ENCODE data around the gene EFNB2. TPM values are rescaled to one million over a fixed set of nuclear protein-coding genes. Genes with fewer than 3 reads are reported as not detected.

The EFNB2 gene
- total and polyA plus RNA-seq, 9 of the 15 experiments (the other 6 are each of a cell fraction or from before 2014, with no cell fraction given), result 0.01 to 0.29 (median 0.18) TPM

DNA sequence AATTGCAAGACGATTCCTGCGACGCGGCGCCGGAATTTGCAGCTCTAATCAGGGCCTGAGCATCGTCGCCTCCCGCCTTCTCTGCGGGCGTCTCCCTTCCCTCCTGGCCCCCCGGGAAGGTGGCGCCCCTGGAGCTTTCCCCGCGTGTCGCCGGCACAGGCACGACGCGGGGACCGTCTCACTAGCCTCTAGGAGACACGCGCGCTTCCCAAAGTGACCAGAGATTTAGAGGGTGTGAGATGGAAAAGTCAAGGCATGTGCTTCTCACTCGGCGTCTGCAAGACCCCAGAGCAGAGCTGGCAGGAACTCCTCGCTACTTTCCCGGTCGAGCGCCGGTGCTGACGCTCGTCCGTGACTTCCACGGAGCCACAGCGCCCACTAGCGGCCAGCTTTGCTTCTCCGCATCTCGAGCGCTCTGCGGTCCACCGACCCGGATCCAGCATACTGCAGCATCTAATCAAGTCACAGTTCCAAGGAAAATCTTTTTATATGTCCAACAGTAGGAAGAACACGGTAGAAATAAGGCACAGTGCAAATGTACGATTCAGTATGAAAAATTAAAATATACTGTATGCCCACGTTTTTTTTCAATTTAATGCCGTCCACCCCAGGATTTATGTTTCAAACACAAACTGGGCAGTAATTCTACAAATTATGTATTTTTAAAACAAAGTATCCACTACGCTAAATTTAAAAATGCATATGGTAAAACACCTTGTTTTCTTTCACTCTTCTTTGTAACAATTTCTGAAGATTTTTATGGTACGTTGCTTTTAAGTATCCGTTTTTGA, 977 bp upstream of the EFNB2 start (continued):
- TF ChIP-seq PYGO2 (tag; IDR thresholded peaks at IDR 0.05) (no peak), RCOR1 (IDR thresholded peaks at IDR 0.05; ENCODE audit: borderline replicate concordance in 1 of 2, low read depth in 2 of 2, low read length in 2 of 2) (peak in 1 of 2 experiments; percentile 30; a peak in 1 of 4 replicates), RAD21 (CRISPR knock-in tag; conservative IDR thresholded peaks at IDR 0.05 in 1 of 2, IDR thresholded peaks at IDR 0.05 in 1 of 2) (peak; percentile 56 to 73), ZNF318 (IDR thresholded peaks at IDR 0.05; ENCODE audit: borderline replicate concordance in 1 of 2, low read depth in 1 of 2) (no peak), MED1 (CRISPR knock-in tag; IDR thresholded peaks at IDR 0.05; ENCODE audit: borderline replicate concordance) (no peak), XRCC3 (IDR thresholded peaks at IDR 0.05) (no peak), SAFB (IDR thresholded peaks at IDR 0.05; ENCODE audit: borderline replicate concordance, low read depth, low read length) (no peak), HOXB6 (CRISPR knock-in tag; IDR thresholded peaks at IDR 0.05; ENCODE audit: borderline replicate concordance) (no peak), E2F3 (CRISPR knock-in tag; IDR thresholded peaks at IDR 0.05) (no peak), ZNF830 (CRISPR knock-in tag; IDR thresholded peaks at IDR 0.05) (no peak), TEAD4 (IDR thresholded peaks at IDR 0.05; ENCODE audit: low read length) (no peak), TEAD4 (CRISPR knock-in tag; IDR thresholded peaks at IDR 0.05; ENCODE audit: borderline replicate concordance) (no peak), CREM (IDR thresholded peaks at IDR 0.05; ENCODE audit: low read depth) (peak; percentile 66), RBM34 (IDR thresholded peaks at IDR 0.05; ENCODE audit: borderline replicate concordance, insufficient read depth, low read length) (no peak), ZNF584 (CRISPR knock-in tag; IDR thresholded peaks at IDR 0.05; ENCODE audit: low read depth) (no peak), CTCF (IDR thresholded peaks at IDR 0.05 in 2 of 3, conservative IDR thresholded peaks at IDR 0.05 in 1 of 3; ENCODE audit: insufficient read depth in 2 of 3, low read depth in 1 of 3, low read length in 3 of 3) (peak; percentile 75 to 82 (median 76)), ZNF384 (IDR thresholded peaks at IDR 0.05; ENCODE audit: low read depth, low read length) (no peak), ZKSCAN1 (IDR thresholded peaks at IDR 0.05; ENCODE audit: low read depth, low read length) (0 out of 2 replicates have a peak, but pooled peaks have one; percentile 25)

Data from K562 (cell line).